AG20443 (cell line): ENCODE results near the gene GRIN1.
"Not testable (repeated sequence)": the region's sequence is repeated elsewhere in the genome, so short reads cannot be mapped to it uniquely, and the experiment has no call there.

Experiments used
- DNase-seq: peaks from one replicate; pipeline ENCODE4 v3.0.0; 2012; ENCODE audit warnings: low spot score, mixed read lengths

GRIN1 gene

DNA sequence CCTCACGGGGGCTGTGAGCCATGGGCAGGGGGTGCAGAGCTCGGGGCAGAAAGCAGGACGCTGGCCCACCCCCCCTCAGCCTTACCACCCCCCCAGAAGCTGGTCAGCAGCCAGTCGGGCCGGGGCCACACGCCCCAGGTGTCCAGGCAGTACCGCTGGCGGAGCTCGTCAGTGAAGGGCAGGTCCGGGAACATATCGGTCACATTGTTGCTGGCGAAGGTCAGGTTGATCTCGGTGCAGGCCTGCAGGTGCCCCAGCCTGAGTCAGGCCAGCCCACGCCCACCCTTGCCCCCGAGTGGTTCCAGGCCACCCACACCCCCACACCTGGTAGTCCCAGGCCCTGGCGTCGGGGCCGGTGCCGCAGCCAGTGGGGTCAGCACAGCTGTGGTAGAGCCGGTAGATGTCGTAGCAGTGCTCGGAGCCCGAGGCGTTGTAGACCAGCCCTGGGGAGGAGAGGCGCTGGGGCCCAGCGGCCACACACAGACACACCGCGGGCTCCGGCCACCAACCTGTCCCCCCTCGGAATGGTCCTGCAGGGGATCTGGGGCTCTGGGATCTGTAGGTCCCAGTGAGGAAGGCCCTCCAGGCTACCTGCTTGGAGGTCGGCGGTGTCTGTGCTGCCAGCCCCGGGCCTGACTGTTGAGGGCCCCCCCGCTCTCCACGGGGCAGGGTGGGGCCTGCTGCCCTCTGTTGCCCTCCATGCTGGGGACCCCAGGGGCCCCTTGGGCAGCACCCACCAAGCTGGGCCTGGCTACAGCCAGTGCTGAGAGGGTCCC, 27.0 kb upstream of the GRIN1 start:
- DNase-seq = no peak

DNA sequence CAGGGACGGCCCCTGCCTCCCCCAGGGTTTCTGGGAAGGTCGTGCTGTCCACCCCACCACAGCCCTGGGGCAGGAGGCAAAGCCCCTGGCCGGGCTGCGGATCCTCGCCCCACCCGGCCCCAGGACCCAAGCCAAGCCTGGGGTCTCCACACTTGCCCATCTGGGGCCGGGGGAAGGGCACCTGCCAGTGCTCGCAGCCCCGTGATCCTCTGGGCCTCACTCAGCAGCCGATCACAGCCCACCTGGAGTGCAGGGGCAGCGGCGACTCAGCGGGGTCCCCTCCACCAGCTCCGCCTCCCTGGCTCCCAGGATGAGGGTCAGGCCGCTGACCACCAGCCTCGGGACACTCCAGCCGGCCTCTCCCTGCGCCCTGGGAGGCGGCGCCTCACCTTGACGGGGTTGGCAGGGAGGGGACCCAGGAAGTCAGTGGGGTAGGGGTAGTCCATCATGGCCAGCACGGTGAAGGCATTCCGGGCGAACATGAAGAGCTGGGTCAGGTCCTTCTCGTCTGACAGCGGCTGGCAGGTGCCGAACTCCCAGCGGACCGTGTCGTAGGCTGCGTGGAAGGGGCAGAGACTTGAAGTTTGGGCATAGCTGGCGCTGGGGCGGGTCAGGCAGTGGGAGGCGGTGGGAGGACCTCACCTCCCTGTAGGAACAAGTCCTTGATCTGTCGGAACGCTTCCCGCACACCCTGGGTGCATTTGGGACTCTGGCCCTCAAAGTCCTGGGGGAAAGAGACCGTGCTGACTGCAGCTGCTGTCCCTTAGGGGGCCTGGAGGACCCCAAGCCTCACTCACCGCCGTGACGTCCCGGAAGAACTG, 26.2 kb upstream of the GRIN1 start:
- no peak for DNase-seq

DNA sequence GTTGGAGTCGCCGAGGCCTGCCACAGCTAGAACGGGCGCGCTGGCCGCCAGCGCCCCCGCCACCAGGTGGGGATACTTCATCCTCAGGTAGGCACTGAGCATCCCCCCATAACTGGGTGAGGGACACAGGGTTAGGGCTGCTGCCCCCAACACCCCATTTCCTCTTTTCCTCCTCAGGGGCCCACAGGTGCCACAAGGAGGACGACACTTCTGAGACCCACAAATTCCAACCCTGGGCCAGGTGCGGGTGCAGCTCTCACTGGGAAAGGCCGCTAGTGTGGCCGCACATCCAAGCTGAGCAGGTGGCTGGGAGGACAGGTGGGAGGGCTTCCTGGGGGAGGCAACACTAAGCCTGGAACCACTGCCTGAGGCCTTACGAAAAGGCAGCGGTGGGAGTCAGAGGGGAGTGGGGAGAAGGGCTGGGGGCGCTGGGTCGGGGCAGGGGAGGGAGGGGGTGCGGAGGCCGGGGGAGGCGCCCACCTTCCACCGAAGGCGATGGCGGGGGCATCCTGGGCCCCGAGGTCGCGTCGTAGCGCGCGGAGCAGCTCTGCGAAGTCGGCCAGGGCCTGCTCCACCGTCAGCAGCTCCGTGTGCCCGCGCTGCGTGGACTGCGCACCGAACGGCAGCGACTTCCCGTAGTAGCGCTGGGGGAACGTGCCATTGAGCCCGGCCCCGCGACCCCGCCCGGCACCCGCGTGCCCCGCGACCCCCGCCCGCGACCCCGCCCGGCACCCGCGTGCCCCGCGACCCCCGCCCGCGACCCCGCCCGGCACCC, 25.4 kb upstream of the GRIN1 start:
- DNase-seq = peak; percentile 71

DNA sequence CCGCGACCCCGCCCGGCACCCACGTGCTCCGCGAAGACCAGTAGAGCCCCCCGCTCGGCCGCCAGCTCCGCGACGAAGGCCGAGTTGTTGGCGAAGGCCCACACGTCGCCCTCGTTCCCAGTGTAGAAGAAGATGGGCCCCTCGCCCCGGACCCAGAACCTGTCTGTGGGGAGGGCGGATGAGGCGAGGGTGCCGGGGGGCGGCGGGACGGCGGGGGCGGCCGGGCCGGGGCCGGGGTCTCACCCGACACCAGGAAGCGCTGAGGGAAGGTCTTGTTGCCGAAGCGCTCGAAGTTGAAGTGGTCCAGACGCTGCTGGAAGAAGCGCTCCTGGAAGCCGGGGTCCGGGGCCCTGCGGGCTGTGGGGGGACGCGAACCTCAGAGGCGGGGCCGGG, 24.7 kb upstream of the GRIN1 start:
- peak; percentile 55 for DNase-seq

DNA sequence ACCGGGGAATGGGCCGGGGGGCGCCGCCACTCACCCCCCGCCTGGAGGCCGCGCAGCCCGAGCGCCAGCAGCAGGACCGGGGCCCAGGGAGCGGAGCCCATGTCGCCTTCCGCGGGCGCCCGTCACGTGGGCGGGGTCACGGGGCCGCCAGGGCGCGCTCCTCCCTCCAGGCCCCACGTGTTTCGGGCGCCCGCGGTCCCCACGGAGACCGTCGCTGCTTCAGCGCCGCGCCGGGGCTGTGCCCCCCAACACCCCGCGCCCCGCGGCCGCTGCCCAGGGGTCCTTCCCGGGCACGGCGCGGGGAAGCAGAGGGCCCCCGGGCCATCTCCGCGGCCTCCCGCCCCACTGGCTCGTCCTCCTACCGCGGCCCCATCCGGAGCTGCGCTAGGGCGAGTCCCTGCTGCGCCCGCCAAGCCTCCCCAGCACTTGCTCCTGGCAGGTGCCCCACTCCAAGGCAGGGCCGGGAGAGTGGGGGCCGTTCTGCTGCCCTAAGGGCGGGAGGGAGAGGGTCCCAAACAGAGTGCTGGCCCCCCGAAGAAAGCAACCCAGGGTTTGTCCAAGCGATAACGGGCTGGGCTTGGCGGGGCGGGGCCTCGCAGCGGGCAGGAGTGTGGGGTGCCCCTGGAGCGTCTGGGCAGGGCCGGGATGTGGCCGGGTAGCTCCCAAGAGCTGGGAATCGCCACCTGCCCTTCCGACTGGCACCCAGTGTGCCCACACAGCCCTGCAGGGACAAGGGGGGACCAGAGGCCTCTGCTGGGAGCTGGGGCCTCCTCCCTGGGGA, 24.2 kb upstream of the GRIN1 start, which contains the start of gene DPP7:
Gene DPP7, minus strand, starts transcription at position 121 of the 781 bp plus-strand sequence. Its CDS starts 20 bp downstream, at position 101.
- peak; percentile 94 for DNase-seq

DNA sequence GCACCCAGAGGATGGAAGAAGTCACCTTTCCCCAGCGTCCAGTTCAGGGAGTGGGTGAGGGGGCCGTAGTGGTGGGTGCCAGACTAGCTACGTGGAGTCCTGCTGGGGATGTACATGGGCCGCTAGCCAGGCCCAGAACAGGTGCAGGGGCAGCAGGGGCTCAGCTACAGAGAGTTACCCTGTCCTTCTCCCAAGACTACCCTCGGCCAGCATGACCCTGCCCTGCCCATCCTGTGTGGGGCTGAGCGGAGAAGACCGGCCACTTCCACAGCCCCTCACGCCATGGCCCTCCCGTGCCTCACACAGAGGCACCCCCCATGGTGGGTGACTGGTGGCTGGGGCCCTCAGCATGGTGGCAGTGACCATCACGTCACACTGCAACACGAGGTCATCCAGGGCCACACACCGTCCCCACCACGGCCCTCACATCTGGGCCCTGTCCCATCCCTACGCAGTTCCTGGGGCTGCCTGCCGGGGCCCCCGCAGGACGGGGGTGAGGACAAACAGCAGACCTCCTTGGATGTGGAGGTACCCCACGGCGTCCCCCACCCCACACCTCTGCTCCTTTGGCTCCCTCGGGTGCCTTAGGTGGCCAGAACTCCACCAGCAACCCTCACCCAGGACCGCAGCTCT, 23.4 kb upstream of the GRIN1 start:
- no peak for DNase-seq

DNA sequence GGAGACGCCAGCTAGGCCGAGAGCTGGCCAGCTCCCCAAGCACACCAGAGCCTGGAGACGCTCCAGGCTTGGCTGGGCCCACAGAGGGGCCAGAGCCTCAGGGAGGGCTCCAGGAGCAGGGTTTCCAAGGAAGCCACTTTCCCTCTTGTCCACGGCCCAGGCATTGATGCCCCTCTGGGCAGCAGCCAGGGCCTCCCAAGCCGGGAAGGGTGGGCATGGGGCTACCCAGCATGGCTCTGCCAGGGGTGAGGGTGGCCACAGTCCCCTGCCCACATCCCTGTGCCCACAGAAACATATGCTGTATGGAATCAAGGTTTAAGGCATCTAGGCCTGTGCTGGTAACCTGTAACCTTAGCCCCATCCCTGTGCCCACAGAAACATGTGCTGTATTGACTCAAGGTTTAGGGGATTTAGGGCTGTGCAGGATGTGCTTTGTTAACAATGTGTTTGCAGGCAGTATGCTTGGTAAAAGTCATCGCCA, 22.9 kb upstream of the GRIN1 start:
- DNase-seq = no peak

DNA sequence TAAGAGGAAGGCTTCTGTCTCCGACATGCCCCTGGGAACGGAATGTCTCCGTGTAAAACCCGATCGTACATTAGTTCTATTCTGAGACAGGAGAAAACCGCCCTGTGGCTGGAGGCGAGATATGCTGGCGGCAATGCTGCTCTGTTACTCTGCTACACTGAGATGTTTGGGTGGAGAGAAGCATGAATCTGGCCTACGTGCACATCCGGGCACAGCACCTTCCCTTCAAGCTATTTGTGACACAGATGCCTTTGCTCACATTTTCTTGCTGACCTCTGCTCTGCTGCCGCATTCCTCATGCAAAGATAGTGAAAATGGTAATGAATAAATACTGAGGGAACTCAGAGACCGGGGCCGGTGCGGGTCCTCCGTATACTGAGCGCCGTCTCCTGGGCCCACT, 22.2 kb upstream of the GRIN1 start:
- no peak for DNase-seq

DNA sequence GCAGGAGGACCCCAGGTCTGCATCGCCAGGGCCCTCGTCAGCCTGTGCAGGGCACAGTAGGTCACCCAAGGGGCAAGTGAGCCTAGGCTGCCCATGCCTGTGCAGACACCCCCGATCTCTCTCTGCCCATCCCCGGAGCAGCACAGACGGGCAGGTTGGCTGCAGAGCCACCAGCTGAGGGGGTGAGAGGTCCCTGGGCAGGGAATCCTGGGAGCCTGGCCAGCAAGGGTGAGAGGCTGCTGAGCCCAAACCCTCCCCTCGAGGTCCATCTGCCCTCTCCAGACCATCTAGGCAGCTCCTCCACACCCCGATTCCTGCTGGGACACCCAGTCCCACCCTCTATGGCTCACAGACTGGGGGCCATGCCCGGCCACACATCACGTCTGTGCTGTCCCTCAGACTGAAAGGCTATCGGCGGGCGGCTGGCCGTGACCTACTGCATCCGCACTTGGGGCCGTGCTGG, 21.7 kb upstream of the GRIN1 start:
- DNase-seq = no peak

DNA sequence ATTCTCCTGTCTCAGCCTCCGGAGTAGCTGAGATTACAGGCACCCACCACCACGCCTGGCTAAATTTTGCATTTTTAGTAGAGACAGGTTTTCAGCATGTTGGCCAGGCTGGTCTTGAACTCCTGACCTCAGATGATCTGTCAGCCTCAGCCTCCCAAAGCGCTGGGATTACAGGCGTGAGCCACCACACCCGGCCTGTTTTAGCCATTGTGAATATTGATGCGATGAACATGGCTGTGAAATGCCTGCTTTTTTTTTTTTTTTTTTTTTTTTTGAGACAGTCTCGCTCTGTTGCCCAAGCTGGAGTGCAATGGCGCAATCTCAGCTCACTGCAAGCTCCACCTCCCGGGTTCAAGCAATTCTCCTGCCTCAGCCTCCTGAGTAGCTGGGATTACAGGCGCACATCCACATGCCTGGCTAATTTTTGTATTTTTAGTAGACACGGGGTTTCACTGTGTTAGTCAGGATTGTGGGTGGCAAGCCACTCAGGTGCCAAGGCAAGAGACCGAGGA, 20.8 kb upstream of the GRIN1 start:
- not testable (repeated sequence) for DNase-seq

DNA sequence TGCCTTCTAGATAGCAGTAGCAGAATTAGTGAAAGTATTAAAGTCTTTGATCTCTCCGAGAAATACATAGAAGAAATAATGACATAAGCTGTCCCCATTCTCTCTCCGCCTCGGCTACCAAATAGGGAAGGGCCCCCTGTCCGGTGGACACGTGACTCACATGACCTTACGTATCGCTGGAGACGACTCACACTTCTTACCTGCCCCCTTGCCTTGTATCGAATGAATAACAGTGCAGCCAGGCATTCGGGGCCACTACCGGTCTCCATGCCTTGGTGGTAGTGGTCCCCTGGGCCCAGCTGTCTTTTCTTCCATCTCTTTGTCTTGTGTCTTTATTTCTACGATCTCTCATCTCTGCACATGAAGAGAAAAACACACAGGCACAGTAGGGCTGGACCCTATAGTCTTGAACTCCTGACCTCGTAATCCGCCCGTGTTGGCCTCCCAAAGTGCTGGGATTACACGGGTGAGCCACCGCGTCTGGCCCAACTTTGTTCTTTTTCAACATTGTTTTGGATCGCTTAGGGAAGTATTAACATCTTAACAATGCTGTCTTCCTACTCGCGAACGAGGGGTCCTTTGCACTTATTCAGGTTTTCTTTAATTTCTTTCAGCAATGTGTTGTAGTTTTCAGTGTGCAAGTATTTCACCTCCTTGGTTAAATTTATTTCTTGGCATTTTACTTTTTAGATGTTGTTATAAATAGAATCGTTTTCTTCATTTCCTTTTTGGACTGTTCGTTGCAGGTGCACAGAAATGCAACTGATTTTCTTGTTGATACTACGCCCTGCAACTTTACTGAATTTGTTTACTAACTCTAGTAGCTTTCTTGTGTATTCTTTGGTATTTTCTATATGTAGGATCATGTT, 16.8 kb upstream of the GRIN1 start:
- not testable (repeated sequence) for DNase-seq

DNA sequence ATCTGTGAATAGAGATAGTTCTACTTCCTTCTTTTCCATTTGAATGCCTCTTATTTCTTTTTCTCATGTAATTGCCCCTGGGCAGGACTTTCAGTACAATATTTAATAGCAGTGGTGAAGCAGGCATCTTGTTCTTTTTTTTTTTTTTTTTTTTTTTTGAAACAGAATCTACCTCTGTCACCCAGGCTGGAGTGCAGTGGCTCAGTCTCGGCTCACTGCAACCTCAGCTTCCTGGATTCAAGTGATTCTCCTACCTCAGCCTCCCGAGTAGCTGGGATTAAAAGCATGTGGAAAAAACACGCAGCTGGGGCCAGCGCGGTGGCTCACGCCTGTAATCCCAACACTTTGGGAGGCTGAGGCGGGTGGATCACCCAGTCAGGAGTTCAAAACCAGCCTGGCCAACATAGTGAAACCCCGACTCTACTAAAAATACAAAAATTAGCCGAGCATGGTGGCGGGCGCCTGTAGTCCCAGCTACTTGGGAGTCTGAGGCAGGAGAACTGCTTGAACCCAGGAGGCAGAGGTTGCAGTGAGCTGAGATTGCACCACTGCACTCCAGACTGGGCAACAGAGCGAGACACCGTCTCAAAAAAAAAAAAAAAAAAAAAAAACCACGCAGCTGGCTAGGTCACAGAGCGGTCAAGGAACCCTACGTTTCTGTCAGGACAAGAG, 16.0 kb upstream of the GRIN1 start:
- not testable (repeated sequence) for DNase-seq

DNA sequence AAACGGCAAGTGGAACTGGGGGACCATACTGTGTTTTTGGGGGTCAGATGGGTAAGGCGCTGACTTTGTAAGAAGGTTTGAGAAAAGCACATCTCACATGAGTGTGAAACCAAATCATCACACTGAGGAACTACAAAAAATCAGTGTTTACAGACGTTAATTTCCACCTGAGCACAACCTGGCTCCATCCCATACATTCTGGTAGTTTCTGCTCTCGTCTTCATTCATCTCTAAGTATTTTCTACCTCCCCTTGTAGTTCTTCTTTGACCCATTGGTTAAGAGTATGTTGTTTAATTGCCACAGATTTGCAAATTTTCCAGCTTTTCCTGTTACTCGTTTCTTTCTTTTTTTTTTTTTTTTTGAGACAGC, 15.5 kb upstream of the GRIN1 start:
- DNase-seq = no peak

DNA sequence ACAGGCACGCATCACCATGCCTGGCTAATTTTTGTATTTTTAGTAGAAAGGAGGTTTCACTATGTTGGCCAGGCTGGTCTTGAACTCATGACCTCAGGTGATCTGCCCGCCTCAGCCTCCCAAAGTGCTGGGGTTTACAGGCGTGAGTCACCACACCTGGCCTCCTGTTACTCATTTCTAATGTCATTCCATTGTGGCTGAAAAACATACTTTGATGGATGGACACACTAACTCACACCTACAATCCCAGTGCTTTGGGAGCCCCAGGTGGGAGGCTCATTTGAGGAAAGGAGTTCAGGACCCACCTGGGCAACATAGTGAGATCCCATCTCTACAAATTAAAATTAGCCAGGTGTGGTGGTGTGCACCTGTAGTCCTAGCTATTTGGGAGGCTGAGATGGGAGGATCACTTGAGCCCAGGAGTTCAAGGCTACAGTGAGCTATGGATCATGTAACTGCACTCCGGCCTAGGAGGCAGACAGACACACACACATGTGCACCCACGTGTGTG, 14.9 kb upstream of the GRIN1 start:
- not testable (repeated sequence) for DNase-seq

DNA sequence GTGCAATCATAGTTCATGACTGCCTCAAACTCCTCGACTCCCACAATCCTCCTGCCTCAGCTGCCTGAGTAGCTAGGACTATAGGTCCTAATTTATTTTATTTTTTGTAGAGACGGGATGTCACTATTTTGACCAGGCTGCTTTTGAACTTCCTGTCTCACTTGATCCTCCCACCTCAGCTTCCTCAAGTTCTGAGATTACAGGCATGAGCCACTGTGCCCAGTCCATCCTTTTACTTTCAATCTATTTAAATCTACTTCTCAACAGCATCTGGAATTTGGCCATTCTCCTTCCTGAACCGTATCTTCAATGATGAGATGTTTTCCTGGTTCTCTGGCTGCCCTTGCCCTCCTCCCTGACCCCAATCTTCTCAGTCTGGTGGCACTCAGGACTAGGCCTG, 12.2 kb upstream of the GRIN1 start:
- DNase-seq = no peak

DNA sequence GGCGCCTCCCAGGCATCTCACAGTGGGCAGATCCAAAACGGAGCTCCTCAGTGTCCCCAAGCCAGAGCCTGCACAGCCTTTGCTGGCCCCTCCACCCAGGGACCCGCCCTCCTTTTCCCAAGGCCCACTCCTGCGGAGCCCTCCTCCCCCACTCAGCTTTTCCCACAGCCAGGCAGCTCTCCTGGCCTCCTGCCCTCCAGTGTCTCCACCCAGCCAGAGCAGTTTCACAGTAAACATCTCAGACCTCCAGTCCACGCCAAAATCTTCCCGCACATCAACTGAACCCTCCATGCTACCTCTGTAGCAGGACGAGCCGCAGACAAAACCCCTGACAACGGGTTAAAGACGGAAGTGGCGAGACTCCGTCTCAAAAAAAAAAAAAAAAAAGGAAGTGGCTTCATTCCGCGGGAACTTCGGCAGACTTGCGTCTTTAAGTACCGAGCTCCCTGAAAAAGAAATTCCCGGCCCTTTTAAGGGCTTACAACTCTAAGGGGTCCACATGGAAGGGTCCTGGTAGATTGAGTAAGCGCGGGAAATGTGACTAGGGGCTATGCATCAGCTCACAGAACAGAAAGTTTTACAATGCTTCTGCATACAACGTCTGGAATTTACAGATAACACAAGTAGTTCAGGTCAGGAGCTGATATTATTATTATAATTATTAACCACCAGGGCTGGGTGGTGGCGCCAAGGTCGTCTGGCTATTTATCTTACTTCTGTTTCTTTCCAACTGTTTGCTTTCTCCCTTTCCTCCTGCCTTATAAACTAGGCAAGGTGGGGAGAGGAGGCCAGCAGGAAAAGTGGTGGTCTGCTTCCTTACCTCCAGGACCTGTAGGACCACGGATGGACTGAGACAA, 11.4 kb upstream of the GRIN1 start:
- DNase-seq = no peak

DNA sequence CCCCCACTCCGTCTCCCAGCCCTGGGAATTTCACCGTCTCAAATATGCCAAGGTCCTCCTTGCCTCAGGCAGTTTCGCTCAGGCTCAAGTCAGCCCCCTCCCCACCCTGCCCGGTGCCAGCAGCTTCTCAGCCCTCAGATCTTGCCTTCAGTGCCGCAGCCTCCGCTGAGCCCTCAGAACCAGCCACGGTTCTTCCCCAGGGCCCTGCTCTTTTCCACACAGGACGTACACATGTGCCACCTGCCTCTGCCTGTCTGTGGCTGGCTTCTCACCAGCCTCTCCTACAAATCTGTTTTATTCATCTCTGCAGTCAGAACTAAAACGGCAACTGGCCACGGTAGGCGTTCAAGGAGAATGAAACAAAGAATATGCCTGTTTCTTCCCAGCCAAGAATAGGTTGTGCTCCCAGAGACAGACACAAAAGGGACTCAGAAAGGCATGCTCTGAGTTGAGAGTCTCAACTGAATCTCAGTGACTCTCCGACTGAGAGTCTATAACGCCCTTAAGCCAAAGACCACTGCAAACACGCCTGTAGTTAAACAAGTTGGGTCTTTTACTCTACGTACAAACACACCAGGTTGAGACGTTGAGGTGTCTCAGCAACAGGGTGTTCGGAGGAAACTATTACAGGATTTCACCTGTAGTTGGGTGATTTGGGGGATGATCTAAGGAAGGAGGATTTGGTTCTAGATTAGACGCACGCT, 10.6 kb upstream of the GRIN1 start:
- no peak for DNase-seq
